Endothelial cell of umbilical vein (primary cell): ENCODE results near the gene GANAB. TPM values are rescaled to one million over a fixed set of nuclear protein-coding genes. Genes with fewer than 3 reads are reported as not detected.

Experiments used
- BruUV-seq: library from RNA; stranded (reverse); fragments of 400-500 nt; replicated peaks from 2 replicates; lab custom pipeline; 2021; lab: Mats Ljungman, UMichigan
- CTCF ChIA-PET: fragments of 300-600, 350-600 bp; sonication (Branson Sonifier 250); formaldehyde crosslinking; loops from one replicate; lab custom pipeline; 2021; ENCODE audit warnings: antibody characterized with exemption, inconsistent platforms; lab: Charles Lee
- POLR2A ChIA-PET: fragments of 300-600, 350-600 bp; sonication (Branson Sonifier 250); formaldehyde crosslinking; loops from one replicate; lab custom pipeline; 2021; ENCODE audit warnings: antibody characterized with exemption, inconsistent platforms; lab: Charles Lee
- DNase-seq: peaks from one replicate; pipeline ENCODE4 v3.0.0-alpha.2; 2011; ENCODE audit warnings: low read depth, low spot score
- FAIRE-seq: peaks from 2 replicates; lab custom pipeline; 2011; peaks lifted over from hg19 to GRCh38; lab: Jason Lieb, UNC
- H2AFZ ChIP-seq: 2 replicates; pipeline ENCODE4 v1.6.0; 2012; ENCODE audit warnings: low read depth, low read length, control low read depth, inconsistent platforms
- H3K27ac ChIP-seq: 2 replicates; pipeline ENCODE4 v1.5.1; 2011; ENCODE audit warnings: low read depth, mild to moderate bottlenecking, control low read depth, low read length, moderate library complexity; ENCODE audit not compliant: insufficient read depth
- H3K27me3 ChIP-seq, 2 experiments: 2 replicates each; pipeline versions ENCODE4 v1.6.0 to v1.6.1; 2011; ENCODE audit warnings: low read length in 2 of 2, mixed read lengths in 1 of 2; ENCODE audit not compliant: control insufficient read depth in 2 of 2, insufficient read depth in 2 of 2
- H3K36me3 ChIP-seq, 2 experiments: 2 replicates in 1 of 2; 3 replicates in 1 of 2; pipeline ENCODE4 v1.5.1; 2011; ENCODE audit warnings: low read length in 2 of 2, mild to moderate bottlenecking in 1 of 2, moderate library complexity in 1 of 2; ENCODE audit not compliant: control insufficient read depth in 2 of 2, insufficient read depth in 2 of 2; ENCODE audit errors: extremely low read depth in 1 of 2
- H3K4me1 ChIP-seq: 3 replicates; pipeline ENCODE4 v1.5.1; 2011; ENCODE audit warnings: mild to moderate bottlenecking, low read length; ENCODE audit not compliant: control insufficient read depth, insufficient read depth; ENCODE audit errors: extremely low read depth
- H3K4me2 ChIP-seq: 2 replicates; pipeline ENCODE4 v1.6.1; 2011; ENCODE audit warnings: low read length, control low read depth, mixed read lengths; ENCODE audit not compliant: insufficient read depth
- H3K4me3 ChIP-seq, 3 experiments: fragments of 200-600 bp in 1 of 3; sonication (generic), shearing (Covaris generic) in 1 of 3; replicated peaks in 1 of 3; 2 replicates each; pipeline ENCODE4 v1.5.1; 2011 to 2016; ENCODE audit warnings: control low read depth in 3 of 3, low read length in 3 of 3, mild to moderate bottlenecking in 2 of 3, inconsistent platforms in 1 of 3, low read depth in 1 of 3, moderate library complexity in 1 of 3; ENCODE audit not compliant: insufficient read depth in 1 of 3
- H3K79me2 ChIP-seq: 2 replicates; pipeline ENCODE4 v1.6.0; 2012; ENCODE audit warnings: low read length, inconsistent platforms; ENCODE audit not compliant: control insufficient read depth, insufficient read depth
- H3K9ac ChIP-seq: replicated peaks from 2 replicates; pipeline ENCODE3; 2011; ENCODE audit warnings: low read length, control low read depth; ENCODE audit not compliant: insufficient read depth; ENCODE audit errors: extremely low read depth
- H3K9me1 ChIP-seq: replicated peaks from 3 replicates; pipeline ENCODE4 v1.6.0; 2011; ENCODE audit warnings: mild to moderate bottlenecking, low read length; ENCODE audit not compliant: control insufficient read depth, insufficient read depth; ENCODE audit errors: extremely low read depth
- H3K9me3 ChIP-seq: replicated peaks from 2 replicates; pipeline ENCODE4 v1.5.1; 2012; ENCODE audit warnings: low read length, inconsistent platforms; ENCODE audit not compliant: control insufficient read depth, insufficient read depth
- H4K20me1 ChIP-seq: replicated peaks from 2 replicates; pipeline ENCODE3; 2011; ENCODE audit warnings: mild to moderate bottlenecking, low read length; ENCODE audit not compliant: control insufficient read depth, insufficient read depth; ENCODE audit errors: extremely low read depth
- EZH2 ChIP-seq: IDR thresholded peaks from 2 replicates; pipeline ENCODE4 v1.6.1; 2012; ENCODE audit warnings: borderline replicate concordance, low read depth, mild to moderate bottlenecking, moderate library complexity, low read length, inconsistent platforms; ENCODE audit not compliant: severe bottlenecking
- FOS ChIP-seq: IDR thresholded peaks from 2 replicates; pipeline ENCODE4 v1.6.1; 2011; ENCODE audit warnings: mild to moderate bottlenecking, low read length, moderate library complexity, borderline replicate concordance; ENCODE audit not compliant: insufficient read depth
- GATA2 ChIP-seq: IDR thresholded peaks from 2 replicates; pipeline ENCODE4 v1.7.0; 2011; ENCODE audit warnings: low read depth, mild to moderate bottlenecking, moderate library complexity, mixed read lengths, low read length; ENCODE audit not compliant: insufficient read length, insufficient read depth
- MYC ChIP-seq: IDR thresholded peaks from one replicate; pipeline ENCODE4 v1.6.1; 2011; ENCODE audit warnings: mild to moderate bottlenecking, low read depth, low read length
- POLR2AphosphoS5 ChIP-seq: IDR thresholded peaks from 2 replicates; pipeline ENCODE4 v1.6.1; 2012; ENCODE audit warnings: low read depth, mild to moderate bottlenecking, control low read depth, low read length, moderate library complexity; ENCODE audit not compliant: insufficient read depth
- dilution Hi-C: fragments of 300-500 bp; cut with MboI; formaldehyde crosslinking; loops from one replicate; pipeline ENCODE4 v1.15.0; 2019; ENCODE audit warnings: low sequenced_read_pairs; ENCODE audit not compliant: extremely low pct_ligation_motif_present
- intact Hi-C: fragments of 100-400 bp; cut with micrococcal nuclease; formaldehyde crosslinking; loops from one replicate; pipeline ENCODE4 v1.10.0; 2022
- polyA plus RNA-seq, 4 experiments: library from polyadenylated mRNA; depleted of rRNA in 3 of 4; stranded (reverse) in 3 of 4; unstranded in 1 of 4; fragments of >200 nt; gene quantifications; 2 replicates each; pipeline versions ENCODE4 v1.2.1 to v1.2.3, GENCODE V29; 2011 to 2012; ENCODE audit warnings: missing spikeins in 1 of 4
- total RNA-seq: library from RNA; stranded (reverse); gene quantifications from 2 replicates; pipeline ENCODE4 v1.2.3, GENCODE V29; 2021
- TF ChIP-seq, protein P1 (sequence below), 2 donors: IDR thresholded peaks; 1 replicate in 1 of 2; 2 replicates in 1 of 2; pipeline ENCODE4 v1.5.1; 2011; ENCODE audit warnings: low read length in 2 of 2, mild to moderate bottlenecking in 2 of 2, moderate library complexity in 2 of 2, control low read depth in 1 of 2, inconsistent platforms in 1 of 2, low read depth in 1 of 2; ENCODE audit not compliant: insufficient read depth in 1 of 2; ENCODE audit errors: extremely low read depth in 1 of 2
- TF ChIP-seq, protein P2 (sequence below): IDR thresholded peaks from 2 replicates; pipeline ENCODE4 v1.6.1; 2011; ENCODE audit not compliant: insufficient read depth, insufficient read length

Gene GANAB
- total and polyA plus RNA-seq, 2 donors (not counting 3 experiments of a cell fraction or from before 2014, with no cell fraction given): 389 to 455 TPM

DNA sequence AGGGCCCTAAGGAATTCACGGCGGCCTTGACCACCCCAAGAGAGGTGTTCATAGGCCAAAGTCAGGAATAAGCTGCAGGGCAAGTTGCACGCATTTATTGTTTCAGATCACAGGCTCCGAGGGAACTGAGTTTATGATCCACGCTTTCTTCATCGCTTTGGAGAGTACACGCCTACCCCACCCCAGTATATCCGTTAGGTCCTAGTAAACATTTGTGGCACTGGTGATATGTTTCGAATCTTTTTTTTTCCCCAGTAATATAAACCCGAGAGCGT lies 805 bp downstream of the GANAB start:
- Histone ChIP-seq H3K27ac (peak overlapping the region; percentile 80), H3K9me1 (no peaks in the 10 kb centered on the region), H3K36me3 (peaks cover 15 to 25% of the 10 kb centered on the region in 2 experiments), H3K9me3 (no peaks in the 10 kb centered on the region), H3K4me2 (peak overlapping the region; percentile 53), H4K20me1 (no peaks in the 10 kb centered on the region), H3K4me3 (peak overlapping the region; percentile 62 to 87 (median 65)), H2AFZ (no peak overlapping the region), H3K4me1 (peaks cover 11% of the 10 kb centered on the region), H3K27me3 (no peaks in the 10 kb centered on the region), H3K9ac (peak overlapping the region; percentile 92), H3K79me2 (peaks cover 40% of the 10 kb centered on the region)
- DNase-seq: no peak
- FAIRE-seq: peak; percentile 73
- dilution Hi-C loops (no loop called here), intact Hi-C loops (no loop called here)
- ChIA-PET POLR2A (interaction anchor here (0.7 to 2.7 kb wide), 6 partner anchors 19 to 1764 kb away, joined by 3 to 41 read pairs (median 4); partner anchors contain the start of genes B3GAT3, C11orf98, CSKMT and EEF1G), CTCF (interaction anchor here (1.0 to 1.5 kb wide), 3 partner anchors 34 to 49 kb away, joined by 3 to 4 read pairs (median 4); no protein-coding TSS in a partner anchor)
- BruUV-seq: no TSS peak
- TF ChIP-seq, protein P1, sequence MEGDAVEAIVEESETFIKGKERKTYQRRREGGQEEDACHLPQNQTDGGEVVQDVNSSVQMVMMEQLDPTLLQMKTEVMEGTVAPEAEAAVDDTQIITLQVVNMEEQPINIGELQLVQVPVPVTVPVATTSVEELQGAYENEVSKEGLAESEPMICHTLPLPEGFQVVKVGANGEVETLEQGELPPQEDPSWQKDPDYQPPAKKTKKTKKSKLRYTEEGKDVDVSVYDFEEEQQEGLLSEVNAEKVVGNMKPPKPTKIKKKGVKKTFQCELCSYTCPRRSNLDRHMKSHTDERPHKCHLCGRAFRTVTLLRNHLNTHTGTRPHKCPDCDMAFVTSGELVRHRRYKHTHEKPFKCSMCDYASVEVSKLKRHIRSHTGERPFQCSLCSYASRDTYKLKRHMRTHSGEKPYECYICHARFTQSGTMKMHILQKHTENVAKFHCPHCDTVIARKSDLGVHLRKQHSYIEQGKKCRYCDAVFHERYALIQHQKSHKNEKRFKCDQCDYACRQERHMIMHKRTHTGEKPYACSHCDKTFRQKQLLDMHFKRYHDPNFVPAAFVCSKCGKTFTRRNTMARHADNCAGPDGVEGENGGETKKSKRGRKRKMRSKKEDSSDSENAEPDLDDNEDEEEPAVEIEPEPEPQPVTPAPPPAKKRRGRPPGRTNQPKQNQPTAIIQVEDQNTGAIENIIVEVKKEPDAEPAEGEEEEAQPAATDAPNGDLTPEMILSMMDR (IDR thresholded peaks at IDR 0.05; ENCODE audit: extremely low read depth in 1 of 2, insufficient read depth in 1 of 2, low read depth in 1 of 2, low read length in 2 of 2): no peak
- TF ChIP-seq, protein P2, sequence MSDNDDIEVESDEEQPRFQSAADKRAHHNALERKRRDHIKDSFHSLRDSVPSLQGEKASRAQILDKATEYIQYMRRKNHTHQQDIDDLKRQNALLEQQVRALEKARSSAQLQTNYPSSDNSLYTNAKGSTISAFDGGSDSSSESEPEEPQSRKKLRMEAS: no peak
- TF ChIP-seq POLR2AphosphoS5 (no peak), MYC (no peak), GATA2 (no peak), FOS (no peak), EZH2 (no peak)
